Left kidney (tissue), 2 donors: ENCODE data around the gene KIAA1755. TPM values are rescaled to one million over a fixed set of nuclear protein-coding genes. Genes with fewer than 3 reads are reported as not detected.

Experiments used
- DNase-seq: peaks from one replicate; pipeline ENCODE4 v3.0.0-alpha.2; 2013
- polyA plus RNA-seq: library from polyadenylated mRNA; unstranded; fragments of 120-200 nt; gene quantifications from one replicate; pipeline ENCODE4 v1.2.1, GENCODE V29; 2013; ENCODE audit not compliant: insufficient read length

KIAA1755 gene
- polyA plus RNA-seq, 1 donor: 2.1 TPM

GRCh38 chr20:38203981-38204357 is 56.6 kb downstream of the KIAA1755 start:
- DNase-seq: no peak

DNA sequence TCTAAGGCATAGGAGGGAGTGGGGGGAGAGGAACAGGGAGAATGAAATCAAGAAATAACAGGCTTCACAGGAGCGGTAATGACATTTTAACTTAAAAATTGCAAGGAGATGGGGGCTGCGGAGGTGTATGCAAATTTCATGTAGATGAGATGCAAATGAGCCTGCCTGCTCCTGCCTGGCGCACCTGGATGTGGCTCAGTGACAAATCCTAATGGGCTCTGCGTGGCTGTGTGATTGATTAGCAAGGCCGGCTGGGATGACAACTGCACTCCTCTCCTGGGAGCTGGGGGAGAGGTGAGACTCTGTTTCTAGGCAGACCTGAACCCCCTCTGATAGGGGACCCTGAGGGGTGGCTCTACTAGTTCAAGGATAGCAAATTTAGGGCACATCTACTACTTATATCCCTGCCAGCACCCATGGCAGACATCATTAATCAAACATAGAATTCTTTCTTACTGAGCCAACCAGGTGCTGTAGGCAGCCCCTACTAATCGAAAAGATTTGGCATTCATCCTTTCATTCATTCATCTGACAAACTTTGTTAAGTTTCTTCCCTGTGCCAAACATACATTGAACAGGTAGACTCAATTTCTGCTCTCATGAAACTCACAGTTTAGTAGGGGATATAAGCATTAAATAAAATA is 57.1 kb downstream of the KIAA1755 start:
- DNase-seq: no peak

DNA sequence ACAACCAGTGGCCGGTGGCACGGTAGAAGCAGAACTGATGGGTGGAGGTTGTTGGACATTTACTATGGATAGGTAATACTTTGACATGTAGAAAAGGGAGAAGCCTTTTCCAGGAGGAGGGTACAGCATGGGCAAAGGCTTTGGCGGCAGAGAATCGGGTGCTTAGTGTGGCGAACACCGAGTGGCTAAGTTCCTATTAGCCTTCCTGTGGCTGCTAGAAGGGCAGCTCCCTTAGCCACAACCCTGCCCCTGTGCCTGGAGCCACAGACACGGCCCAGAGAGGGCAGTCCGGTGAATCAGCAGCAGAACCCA is 57.6 kb downstream of the KIAA1755 start:
- DNase-seq: no peak

GRCh38 chr20:38202153-38202981 is 58.2 kb downstream of the KIAA1755 start:
- DNase-seq: no peak

GRCh38 chr20:38201356-38201755 is 59.2 kb downstream of the KIAA1755 start:
- no peak for DNase-seq

- no peak for DNase-seq
Observed at GRCh38 chr20:38200646-38201045, 59.9 kb downstream of the KIAA1755 start.

- DNase-seq: no peak
Observed at GRCh38 chr20:38199501-38200390, 60.8 kb downstream of the KIAA1755 start.

- DNase-seq: no peak
Observed at GRCh38 chr20:38198238-38198861, 62.2 kb downstream of the KIAA1755 start.

DNA sequence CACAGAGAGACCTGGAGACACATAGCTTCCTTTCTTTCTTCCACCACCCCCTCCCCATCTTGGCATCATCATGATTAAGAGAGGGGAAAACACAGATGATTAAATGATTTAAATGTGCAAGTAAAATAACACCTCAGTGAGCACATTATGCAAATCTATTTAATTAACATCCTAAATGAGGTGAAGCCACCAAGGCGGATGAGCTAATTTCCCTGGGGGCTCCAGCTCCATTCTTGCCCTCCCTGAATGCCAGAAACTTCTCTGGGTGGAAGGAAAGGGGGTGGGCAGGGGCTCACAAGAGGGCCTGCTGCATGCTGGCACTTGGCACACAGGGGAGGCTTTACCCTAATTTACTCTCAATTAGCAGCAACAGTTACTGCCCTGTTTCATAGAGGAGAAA is 62.9 kb downstream of the KIAA1755 start:
- no peak for DNase-seq

GRCh38 chr20:38197217-38197616 is 63.3 kb downstream of the KIAA1755 start:
- no peak for DNase-seq

- no peak for DNase-seq
Observed at GRCh38 chr20:38196592-38196991, 63.9 kb downstream of the KIAA1755 start.

GRCh38 chr20:38196076-38196475 is 64.5 kb downstream of the KIAA1755 start:
- DNase-seq: no peak

DNA sequence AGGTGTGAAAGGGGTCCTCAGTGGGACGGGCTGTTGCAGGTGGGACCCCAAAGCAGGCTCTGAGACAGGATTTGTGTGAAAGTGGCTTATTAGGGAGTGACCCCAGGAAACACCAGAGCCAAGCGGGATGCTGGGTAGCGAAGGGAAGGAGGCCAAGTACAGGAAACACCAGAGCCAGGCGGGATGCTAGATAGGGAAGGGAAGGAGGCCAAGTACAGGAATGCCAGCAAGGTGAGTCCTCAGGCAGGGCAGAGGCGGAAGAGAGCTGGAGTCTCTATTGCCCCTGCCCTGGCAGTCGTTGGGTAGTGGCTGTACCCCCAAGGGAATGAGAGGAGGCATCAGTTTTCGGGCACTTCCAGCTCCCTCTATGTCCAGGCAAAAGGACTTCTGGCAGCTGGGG is 65.0 kb downstream of the KIAA1755 start:
- DNase-seq: no peak

DNA sequence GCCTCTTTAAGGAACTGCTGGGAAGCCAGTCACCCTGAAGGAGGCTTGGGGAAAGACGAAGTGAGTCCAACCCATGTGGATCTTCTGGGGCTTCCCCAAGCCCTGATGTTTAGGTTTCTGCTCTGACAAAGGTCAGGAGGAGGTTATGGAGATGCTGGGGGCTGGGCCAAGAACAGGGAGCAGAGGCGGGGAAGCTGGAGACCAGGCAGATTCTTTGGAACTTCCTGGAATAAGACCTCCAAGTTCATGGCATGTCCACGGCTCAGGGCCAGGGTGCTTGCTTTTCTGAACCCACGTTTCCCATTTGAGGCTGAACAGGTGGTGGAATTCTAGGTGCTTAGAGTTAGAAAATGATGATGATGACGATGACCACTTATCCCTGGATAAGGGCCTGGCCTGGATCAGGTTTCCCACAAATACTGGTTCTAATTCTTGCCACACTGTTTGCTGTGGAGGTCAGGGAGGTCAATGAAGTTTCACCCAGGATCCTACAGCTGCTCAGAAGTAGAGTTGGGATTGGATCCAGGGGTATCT is 65.5 kb downstream of the KIAA1755 start:
- no peak for DNase-seq

GRCh38 chr20:38193586-38194105 is 66.9 kb downstream of the KIAA1755 start:
- no peak for DNase-seq

DNA sequence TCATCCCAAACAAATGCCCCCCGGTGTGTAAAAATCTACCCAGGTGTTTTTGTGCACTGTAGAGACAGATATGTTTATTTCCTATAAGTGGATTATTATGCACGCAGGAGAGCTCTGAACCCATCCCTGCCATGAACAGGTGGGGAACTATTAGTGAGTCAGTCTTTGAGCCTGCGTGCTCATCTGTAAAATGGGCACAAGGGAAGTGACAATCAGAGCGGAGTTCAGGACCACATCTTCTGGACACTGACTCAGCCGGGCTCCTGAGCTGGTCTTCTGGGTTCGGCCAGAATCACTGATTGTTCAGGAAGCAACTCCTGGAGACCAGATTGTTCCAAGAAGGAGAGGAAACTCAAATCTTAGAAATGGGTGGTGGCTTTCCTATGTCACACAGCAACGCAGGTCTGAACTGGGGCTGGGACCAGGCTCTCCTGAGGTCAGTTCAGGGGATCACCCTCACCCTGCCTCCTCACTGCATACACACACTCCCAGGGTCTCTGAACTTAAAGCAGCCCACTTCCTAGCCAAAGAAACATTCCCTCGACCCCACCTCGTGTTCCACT is 68.1 kb downstream of the KIAA1755 start:
- no peak for DNase-seq

DNA sequence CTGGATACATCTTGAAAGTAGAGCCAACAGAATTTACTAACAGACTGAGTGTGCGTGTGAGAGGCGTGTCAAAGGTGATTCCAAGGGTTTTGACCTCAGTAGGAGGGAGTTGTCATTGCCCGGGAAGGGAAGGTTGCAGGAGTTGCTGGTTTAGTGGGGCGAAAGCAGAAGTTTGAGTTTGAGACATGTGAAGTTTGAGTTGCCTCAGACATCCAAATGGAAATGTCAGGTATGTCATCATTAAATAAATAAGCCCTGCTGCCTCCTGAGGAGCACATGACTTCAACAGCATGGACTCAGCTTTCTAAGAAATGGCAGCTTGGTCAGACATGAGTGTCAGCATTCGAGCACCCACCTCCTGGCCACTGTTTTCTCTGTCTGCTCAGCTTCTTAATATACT is 68.9 kb downstream of the KIAA1755 start:
- DNase-seq: no peak

DNA sequence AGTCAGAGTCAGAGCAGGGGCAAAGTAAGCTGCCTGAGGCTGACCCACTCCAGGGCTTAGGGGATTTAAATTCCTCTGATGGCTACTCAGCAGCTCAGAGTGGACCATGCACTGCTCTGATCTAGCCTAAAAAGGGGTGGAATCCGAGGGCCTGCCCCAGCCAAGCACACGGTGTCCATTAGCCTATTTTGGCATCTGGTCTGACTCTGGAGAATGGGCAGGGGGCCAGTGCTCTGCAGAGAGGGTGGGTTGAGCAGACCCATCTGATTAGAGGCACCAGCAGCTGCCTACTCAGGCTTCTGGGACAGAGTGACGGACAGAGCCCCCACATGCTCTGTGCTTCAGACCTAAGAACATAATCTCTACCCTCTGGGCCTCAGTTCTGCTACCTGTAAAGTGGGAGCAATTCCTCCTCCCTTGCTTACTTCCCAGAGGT is 69.6 kb downstream of the KIAA1755 start:
- no peak for DNase-seq

DNA sequence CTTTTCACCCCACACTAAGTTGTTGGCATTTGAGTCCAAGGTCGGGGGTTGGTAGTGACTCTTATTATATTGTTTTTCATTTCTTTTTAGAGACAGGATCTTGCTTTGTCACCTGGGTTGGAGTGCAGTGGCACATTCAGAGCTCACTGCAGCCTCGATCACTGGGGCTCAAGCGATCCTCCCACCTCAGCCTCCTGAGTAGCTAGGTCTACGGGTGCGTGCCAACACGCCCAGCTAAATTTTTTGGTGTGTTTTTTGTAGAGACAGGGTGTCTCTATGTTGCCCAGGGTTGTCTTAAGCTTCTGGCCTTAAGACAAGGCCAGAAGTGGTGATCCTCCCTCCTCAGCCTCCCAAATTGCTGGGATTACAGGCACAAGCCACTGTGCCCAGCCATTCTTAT is 70.4 kb downstream of the KIAA1755 start:
- no peak for DNase-seq

DNA sequence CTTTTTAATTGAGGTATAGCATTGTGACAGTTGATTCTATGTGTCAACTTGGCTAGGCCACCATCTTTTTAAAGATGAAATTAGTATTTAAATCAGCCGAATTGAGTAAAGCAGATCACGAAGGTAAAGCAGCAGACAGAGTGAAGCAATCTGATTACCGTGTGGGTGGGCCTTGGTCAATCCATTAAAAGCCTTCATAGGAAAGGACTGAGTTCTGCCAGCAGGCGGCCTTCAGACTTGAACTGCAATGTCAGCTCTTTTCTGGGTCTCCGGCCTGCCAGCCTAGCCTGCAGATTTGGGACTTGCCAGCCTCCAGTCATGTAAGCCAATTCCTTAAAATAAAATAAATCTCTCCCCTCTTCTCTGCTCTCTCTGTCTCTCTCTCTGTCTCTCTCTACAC is 73.0 kb downstream of the KIAA1755 start:
- no peak for DNase-seq

DNA sequence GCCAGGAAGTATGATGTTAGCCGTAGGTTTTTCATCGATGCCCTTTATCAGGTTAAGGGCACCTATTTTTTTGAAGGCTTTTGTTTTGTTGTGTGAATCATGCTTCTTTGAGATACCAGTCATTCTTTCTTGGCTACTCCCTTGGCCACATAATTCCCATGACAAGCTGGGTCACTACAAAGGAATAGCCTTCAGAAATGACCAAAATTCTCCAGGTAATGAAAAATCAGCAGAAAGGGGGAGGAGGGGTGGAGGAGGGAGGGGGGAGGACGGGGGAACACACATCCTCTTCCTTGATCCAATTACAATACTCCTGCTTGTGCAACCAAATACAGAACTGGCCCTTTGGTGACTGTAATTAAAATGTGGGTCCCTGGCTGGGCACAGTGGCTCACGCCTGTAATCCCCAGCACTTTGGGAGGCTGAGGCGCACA is 73.7 kb downstream of the KIAA1755 start:
- DNase-seq: no peak

DNA sequence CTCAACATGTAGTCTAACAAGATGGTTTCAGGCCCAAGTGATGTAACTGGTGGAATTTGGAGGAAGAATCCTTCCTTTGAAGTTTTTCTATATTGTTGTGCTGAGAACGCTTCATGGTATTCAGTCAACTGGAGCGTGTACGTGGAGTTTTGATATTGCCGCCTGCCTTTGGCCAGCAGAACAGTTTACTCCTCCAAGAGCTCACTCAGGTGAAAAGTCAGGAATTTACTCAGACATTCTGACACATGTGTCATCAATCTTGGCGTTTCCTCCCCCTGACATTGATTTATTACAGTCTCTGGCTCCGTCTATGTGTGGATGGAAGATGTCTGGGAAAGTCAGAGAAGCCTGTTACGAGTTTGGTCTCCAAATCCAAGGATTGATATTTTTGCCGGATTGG is 76.4 kb downstream of the KIAA1755 start:
- DNase-seq: peak; percentile 86
